ENCODE results near the gene SLC25A34. TPM values are rescaled to one million over a fixed set of nuclear protein-coding genes. Genes with fewer than 3 reads are reported as not detected.

Gene SLC25A34
- total and polyA plus RNA-seq, 2 of the 13 experiments (the other 11 are each of a cell fraction or from before 2014, with no cell fraction given), result 0.13 to 0.18 TPM

GRCh38 chr1:15758343-15758931, 22.4 kb downstream of the SLC25A34 start, which contains the start of gene FBLIM1 (continued):
- TF ChIP-seq TFDP2 (CRISPR knock-in tag; IDR thresholded peaks at IDR 0.05) (no peak), MIXL1 (CRISPR knock-in tag; IDR thresholded peaks at IDR 0.05) (no peak), ZNF878 (CRISPR knock-in tag; IDR thresholded peaks at IDR 0.05) (no peak), AGO1 (IDR thresholded peaks at IDR 0.05; ENCODE audit: low read depth, low read length, poor library complexity, severe bottlenecking) (peak; percentile 3), TP53 (CRISPR knock-in tag; conservative IDR thresholded peaks at IDR 0.05) (no peak), ZNF496 (CRISPR knock-in tag; IDR thresholded peaks at IDR 0.05; ENCODE audit: insufficient replicate concordance) (no peak), ZNF224 (CRISPR knock-in tag; IDR thresholded peaks at IDR 0.05) (no peak), GPN1 (CRISPR knock-in tag; IDR thresholded peaks at IDR 0.05; ENCODE audit: borderline replicate concordance) (no peak), ZMYM2 (CRISPR knock-in tag; IDR thresholded peaks at IDR 0.05) (no peak), KAT2B (IDR thresholded peaks at IDR 0.05; ENCODE audit: borderline replicate concordance, low read depth, low read length) (no peak), SRF (IDR thresholded peaks at IDR 0.05; ENCODE audit: low read depth, low read length) (peak; percentile 80), RERE (CRISPR knock-in tag; IDR thresholded peaks at IDR 0.05; ENCODE audit: low read depth) (no peak), IKZF1 (IDR thresholded peaks at IDR 0.05) (no peak), TRAFD1 (CRISPR knock-in tag; IDR thresholded peaks at IDR 0.05; ENCODE audit: borderline replicate concordance) (no peak)
